Stimulated activated CD8-positive, alpha-beta memory T cell treated with anti-CD3 and anti-CD28 coated beads, Interleukin-15, amount 100 ng/mL, for 4 hours (primary cell): Measurements from ENCODE around the gene GNAI1.

Experiments used
- DNase-seq, 2 donors: peaks; one replicate each; pipeline ENCODE4 v3.0.0-alpha.2; 2020; ENCODE audit warnings: low read depth in 2 of 2

GNAI1 gene

GRCh38 chr7:80253237-80253636 is 118.6 kb downstream of the GNAI1 start:
- no peak for DNase-seq

DNA sequence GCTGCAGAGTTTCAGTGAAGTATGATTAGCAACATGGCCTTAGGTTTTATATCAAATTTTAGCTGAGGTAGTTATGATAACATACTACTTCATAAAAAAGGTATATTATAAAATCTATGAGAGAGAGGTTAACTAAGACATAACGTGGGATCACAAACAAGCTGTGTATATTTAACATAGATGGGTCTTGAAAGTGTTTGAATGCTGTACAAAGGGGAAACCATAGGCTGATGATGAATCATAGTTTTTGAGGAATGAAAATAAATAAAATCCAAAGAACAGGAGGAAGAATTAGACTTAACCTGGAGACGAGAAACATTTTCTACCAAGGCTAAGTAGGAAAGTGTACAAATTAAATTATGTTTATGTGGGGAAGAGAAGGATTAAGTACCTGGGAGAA is 119.0 kb downstream of the GNAI1 start:
- DNase-seq = no peak

DNA sequence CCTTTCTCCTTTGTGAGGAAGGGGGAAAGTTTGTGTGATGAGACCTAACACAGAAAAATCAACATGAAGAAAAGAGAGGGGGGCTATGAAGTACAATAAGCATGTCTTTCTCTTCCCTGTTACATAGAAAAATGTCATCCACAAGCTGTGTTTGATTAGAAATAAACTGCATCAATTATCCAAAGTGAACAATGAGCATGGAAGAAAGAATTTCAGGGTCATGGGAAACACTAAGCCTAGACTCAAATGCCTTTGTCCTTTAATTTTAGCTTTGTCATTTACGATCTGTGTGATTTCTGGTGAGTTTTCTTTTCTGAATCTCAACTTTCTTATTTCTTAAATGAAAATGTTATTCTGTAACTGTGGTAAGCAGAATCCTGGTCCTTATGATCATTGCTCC is 121.0 kb downstream of the GNAI1 start:
- no peak for DNase-seq

DNA sequence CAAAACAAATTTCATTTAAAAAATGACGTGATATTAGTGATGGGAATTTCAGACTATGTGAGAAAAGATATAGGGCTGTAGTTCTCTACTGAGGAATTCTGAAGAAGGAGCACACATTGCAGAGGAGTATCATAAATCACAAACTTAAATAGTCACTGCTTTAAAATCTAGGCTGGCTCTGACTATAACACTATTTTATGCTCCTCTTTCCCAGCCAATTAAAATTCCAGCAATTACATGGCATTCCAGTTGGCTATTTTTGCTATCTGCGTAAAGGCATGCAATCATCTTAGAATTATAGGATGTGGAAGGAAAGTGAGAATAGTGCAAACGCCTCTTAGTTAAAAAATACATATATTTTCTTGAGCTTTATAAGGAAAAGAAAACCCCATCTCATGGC is 123.1 kb downstream of the GNAI1 start:
- no peak for DNase-seq

DNA sequence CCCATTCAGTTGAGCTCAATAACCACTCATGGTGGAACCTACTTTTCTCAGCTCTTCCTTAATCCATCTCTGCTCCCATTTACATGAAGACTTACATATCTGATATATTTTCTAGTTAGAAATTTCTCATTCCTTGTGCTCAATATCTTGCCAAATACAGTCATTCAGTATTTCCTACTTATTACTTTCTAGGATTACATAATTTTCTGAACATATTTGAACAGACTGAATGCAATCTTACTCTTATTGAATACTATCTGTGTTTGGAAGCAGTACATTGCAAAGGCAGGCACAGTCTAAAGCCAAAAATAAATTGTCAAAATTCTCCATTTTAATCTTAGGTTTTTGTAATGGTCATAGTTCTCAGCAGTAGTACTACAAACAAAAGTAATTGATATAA is 126.0 kb downstream of the GNAI1 start:
- DNase-seq = no peak

GRCh38 chr7:80263333-80263732 is 128.7 kb downstream of the GNAI1 start:
- DNase-seq = no peak

DNA sequence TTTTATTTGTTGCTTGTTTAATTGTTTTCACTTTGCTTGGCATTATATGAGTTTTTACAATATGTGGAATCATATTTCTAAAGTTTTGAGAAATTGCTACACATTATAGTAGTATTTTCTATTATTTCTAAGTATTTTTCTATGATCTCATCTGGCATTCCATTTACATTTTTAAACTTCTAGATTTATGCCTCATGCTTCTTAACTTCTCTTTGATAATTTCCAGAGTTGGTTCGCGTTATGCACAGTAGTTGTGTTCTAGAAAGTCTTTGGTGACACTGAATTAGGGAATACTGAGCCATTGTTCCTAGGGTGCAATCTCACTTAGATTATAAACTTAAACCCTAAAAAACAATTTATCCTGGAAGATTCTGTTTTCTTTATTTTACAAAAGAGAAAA is 129.2 kb downstream of the GNAI1 start:
- DNase-seq = no peak

- DNase-seq = no peak
Measured at GRCh38 chr7:80264769-80265495, 130.3 kb downstream of the GNAI1 start.

DNA sequence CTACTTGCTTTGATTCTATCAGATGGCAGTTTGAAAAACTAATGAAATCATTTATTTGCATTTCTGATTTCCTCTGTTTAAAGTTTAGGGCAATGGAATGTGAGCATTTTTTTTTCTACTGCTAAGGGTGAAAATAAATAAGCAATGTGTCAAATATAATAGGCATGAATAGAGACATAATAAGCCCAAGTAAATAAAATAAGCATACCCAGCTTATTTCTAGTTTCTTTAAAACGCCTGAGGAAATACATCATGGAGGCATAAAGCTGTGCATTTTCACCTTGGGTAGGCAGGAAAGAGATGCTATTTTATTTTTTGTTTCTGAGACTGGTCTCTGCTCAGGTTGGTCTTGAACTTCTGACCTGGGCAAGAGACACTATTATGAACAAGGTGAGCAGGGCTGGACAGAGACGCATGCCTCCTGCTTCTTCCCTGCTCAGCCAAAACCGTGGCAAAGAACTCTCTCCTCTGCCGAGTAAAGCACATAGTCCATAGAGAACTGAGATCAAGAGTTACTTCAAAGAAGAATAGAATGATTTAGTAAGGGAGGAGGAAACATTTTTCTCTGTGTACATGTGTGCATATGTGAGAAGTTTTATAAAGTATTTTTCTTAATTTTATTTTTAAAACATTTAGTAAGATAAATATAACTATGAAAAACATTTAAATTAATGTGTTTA is 138.1 kb downstream of the GNAI1 start:
- DNase-seq = no peak

DNA sequence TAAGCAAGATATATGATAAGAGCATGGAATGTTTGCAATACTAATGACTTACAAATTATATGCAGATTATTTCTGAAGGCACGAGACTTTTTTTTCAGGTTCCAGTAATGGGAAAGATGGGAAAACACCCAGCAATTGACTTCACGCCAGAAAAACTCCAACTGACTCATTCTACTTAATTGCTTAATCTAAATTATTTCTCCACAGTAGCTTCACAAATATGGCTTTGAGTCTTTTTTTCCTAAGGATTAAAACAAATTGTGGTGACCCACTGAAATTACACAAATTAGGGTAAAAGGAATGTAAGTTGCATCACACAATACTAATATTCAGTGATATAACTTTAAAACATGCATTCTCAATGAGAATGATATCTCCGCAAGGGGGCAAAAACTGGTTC is 138.7 kb downstream of the GNAI1 start:
- no peak for DNase-seq

DNA sequence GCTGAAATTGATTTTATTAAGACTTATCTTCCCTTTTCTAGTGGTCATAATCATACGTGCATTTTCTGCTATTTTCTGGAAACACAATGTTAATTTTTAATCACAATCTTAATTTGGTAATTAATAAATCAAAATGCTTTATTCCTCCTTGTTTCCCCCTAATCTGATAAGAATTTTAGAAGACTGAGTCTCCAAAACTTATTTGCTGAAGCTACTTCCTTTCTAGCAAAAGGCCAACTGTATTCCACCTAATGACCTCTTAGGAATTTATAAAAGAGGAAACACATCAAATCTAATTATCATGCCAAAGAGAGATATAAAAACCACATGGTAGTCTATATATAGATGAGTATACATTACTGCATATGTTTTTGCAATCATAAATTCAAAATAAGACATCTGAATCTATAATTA is 140.6 kb downstream of the GNAI1 start:
- DNase-seq = no peak
